PFSK-1 (cell line): ENCODE data around the gene RUNX2.
A peak's percentile ranks its signal among the peaks of the same experiment; 100 is the strongest.

Experiments
- FOXP2 ChIP-seq: optimal IDR thresholded peaks from 2 replicates; pipeline ENCODE3; 2011; ENCODE audit warnings: borderline replicate concordance, control low read depth, inconsistent platforms; ENCODE audit not compliant: insufficient read depth; ENCODE audit errors: extremely low read length, extremely low read depth
- POLR2AphosphoS5 ChIP-seq: IDR thresholded peaks from 2 replicates; pipeline ENCODE4 v1.6.1; 2012; ENCODE audit warnings: low read depth, mild to moderate bottlenecking, control low read depth, low read length, moderate library complexity
- SIN3A ChIP-seq: IDR thresholded peaks from 2 replicates; pipeline ENCODE4 v1.6.1; 2012; ENCODE audit warnings: mild to moderate bottlenecking, low read length, moderate library complexity, borderline replicate concordance; ENCODE audit not compliant: insufficient read depth
- TAF1 ChIP-seq: IDR thresholded peaks from 2 replicates; pipeline ENCODE4 v1.6.1; 2012; ENCODE audit warnings: low read length, control low read depth, borderline replicate concordance; ENCODE audit not compliant: insufficient read depth
- TF ChIP-seq, protein P1 (sequence below), 2 experiments: IDR thresholded peaks; 2 replicates each; pipeline versions ENCODE4 v1.6.1 to v1.8.0; 2011 to 2012; ENCODE audit warnings: low read depth in 2 of 2, low read length in 2 of 2, control low read depth in 1 of 2, inconsistent platforms in 1 of 2, mild to moderate bottlenecking in 1 of 2, moderate library complexity in 1 of 2; ENCODE audit not compliant: insufficient read depth in 1 of 2

The RUNX2 gene

DNA sequence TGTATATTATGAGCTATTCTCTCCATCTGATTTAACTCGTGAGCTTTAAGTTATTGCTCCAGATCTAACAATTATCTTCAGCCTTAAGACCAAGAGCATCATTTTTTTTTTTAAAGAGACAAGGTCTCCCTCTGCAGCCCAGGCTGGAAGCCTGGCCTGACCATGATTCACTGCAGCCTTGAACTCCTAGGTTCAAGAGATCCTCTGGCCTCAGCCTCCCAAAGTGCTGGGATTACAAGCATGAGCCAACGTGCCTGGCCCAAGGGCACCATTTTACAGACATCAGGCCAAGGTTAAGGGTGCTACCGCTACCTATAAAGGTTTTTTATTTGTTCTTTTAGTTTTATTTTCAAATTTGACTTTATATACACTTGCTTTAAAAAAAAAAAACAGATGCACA, 47.3 kb downstream of the RUNX2 start:
- TF ChIP-seq POLR2AphosphoS5 (no peak), SIN3A (no peak), FOXP2 (no peak), TAF1 (no peak)
- TF ChIP-seq, protein P1, sequence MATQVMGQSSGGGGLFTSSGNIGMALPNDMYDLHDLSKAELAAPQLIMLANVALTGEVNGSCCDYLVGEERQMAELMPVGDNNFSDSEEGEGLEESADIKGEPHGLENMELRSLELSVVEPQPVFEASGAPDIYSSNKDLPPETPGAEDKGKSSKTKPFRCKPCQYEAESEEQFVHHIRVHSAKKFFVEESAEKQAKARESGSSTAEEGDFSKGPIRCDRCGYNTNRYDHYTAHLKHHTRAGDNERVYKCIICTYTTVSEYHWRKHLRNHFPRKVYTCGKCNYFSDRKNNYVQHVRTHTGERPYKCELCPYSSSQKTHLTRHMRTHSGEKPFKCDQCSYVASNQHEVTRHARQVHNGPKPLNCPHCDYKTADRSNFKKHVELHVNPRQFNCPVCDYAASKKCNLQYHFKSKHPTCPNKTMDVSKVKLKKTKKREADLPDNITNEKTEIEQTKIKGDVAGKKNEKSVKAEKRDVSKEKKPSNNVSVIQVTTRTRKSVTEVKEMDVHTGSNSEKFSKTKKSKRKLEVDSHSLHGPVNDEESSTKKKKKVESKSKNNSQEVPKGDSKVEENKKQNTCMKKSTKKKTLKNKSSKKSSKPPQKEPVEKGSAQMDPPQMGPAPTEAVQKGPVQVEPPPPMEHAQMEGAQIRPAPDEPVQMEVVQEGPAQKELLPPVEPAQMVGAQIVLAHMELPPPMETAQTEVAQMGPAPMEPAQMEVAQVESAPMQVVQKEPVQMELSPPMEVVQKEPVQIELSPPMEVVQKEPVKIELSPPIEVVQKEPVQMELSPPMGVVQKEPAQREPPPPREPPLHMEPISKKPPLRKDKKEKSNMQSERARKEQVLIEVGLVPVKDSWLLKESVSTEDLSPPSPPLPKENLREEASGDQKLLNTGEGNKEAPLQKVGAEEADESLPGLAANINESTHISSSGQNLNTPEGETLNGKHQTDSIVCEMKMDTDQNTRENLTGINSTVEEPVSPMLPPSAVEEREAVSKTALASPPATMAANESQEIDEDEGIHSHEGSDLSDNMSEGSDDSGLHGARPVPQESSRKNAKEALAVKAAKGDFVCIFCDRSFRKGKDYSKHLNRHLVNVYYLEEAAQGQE (IDR thresholded peaks at IDR 0.05; ENCODE audit: insufficient read depth in 1 of 2, low read depth in 2 of 2, low read length in 2 of 2) = no peak

DNA sequence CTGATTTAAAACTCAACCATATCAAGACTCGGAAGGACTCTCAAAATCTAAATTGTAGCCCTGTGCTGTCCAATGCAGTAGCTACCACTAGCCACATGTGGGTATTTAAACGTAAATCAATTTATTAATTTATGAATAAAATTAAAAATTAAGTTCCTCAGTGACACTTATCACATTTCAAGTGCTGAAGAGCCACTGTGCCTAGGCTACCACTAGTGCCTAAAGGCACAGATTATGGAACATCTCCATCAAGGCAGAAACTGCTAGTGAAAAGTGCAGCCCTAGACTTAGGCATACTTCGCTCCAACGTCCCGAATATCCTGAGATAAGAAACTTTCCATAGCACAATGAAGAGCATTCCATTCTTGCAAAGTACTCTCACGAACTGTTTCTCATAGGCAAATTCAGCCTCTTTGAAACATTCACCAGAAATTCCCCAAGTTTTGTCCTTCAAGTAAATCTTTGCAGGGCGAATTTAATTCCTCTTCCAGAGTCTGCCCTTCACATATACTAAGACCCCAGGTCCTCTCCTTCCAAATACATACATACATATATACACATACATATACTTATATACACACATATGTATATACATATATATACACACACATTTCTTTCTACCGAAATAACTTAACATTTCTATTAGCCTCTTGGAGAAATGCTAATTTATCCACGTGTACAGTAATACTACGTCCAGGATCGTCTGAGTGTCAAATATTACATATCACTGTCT, 48.3 kb downstream of the RUNX2 start:
- TF ChIP-seq, protein P1 (IDR thresholded peaks at IDR 0.05; ENCODE audit: insufficient read depth in 1 of 2, low read depth in 2 of 2, low read length in 2 of 2) = no peak
- TF ChIP-seq FOXP2 = no peak
- no peak for TF ChIP-seq POLR2AphosphoS5
- no peak for TF ChIP-seq SIN3A
- no peak for TF ChIP-seq TAF1

DNA sequence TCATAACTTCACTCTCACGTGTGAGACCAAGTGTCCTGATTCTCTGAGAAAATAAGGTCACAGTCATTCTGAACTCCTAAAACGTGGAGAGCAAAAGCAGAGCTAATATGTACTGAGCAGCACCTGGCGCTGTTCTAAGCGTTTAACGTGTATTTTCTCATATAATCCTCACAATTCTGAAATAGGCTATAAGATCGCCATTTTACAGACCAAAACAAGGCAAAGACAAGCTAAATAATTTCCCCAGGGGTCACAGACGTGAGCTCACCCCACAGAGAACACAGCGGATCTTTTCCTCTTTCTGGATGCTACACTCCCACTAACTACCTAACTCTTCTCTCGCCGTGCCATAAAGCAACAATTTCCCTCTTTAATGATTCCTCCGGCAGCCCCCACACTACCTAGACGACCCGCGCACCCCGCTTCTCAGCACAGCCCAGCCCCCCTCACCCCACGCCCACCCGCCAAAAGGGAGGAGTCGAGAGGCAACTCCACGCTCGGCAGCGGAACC, 49.0 kb downstream of the RUNX2 start:
- TF ChIP-seq, protein P1 (IDR thresholded peaks at IDR 0.05; ENCODE audit: insufficient read depth in 1 of 2, low read depth in 2 of 2, low read length in 2 of 2) = no peak
- TF ChIP-seq FOXP2 = no peak
- no peak for TF ChIP-seq SIN3A
- TF ChIP-seq POLR2AphosphoS5 = no peak
- no peak for TF ChIP-seq TAF1

DNA sequence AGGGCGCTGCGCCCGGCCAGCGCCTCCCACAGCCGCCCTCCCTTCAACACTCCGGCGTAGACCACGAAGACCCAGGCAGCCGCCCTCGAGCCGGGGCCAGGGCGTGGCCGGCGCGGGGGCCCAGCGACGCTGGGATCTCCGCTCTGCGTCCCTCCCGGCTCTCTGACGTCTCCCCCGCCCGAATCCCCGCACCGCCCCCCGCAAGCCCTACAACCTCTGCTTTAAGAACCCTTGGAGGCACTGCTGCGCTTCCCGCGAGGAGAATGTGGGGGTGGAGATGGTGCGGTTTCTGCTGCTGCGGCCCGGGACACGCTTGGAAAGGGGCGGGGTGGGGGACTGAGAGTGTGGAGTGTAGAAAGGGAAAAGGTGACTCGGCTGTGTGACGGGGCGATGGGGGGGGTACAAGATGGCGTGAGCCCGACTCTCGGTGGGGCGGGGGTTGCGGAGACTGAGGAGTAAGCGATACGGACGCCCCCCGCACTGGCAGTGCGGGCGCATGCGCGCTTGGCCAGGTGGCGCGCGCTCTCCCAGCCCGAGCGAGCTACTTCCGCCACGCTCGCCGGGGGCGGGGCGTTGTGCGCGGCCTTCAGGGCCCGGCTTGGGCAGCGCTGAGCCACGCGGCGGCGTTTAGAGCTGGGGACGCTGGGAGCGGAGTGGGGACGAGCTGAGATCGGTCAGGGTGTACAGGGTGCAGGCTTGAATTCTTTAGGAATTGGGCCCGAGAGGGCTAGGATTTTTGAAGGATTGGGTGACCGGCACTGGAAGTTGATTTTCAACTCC, 49.6 kb downstream of the RUNX2 start, which contains the start of gene SUPT3H:
Gene SUPT3H, minus strand, starts transcription at position 381 of the 780 bp plus-strand sequence.
- TF ChIP-seq SIN3A = no peak; the same call in 1 of the 2 replicates
- peak; percentile 92; the same call in 1 of the 2 replicates for TF ChIP-seq TAF1
- peak; percentile 81 for TF ChIP-seq POLR2AphosphoS5
- TF ChIP-seq, protein P1 (IDR thresholded peaks at IDR 0.05; ENCODE audit: insufficient read depth in 1 of 2, low read depth in 2 of 2, low read length in 2 of 2) = peak; percentile 43 to 49; a peak in 1 of 4 replicates
- peak; percentile 73 for TF ChIP-seq FOXP2
